NCI-H2081 (cell line): Measurements from ENCODE around the gene ABCA4.

Experiments
- DNase-seq, 2 experiments: peaks; one replicate each; lab custom pipeline; 2025; lab: John Stamatoyannopoulos, UW

The ABCA4 gene

DNA sequence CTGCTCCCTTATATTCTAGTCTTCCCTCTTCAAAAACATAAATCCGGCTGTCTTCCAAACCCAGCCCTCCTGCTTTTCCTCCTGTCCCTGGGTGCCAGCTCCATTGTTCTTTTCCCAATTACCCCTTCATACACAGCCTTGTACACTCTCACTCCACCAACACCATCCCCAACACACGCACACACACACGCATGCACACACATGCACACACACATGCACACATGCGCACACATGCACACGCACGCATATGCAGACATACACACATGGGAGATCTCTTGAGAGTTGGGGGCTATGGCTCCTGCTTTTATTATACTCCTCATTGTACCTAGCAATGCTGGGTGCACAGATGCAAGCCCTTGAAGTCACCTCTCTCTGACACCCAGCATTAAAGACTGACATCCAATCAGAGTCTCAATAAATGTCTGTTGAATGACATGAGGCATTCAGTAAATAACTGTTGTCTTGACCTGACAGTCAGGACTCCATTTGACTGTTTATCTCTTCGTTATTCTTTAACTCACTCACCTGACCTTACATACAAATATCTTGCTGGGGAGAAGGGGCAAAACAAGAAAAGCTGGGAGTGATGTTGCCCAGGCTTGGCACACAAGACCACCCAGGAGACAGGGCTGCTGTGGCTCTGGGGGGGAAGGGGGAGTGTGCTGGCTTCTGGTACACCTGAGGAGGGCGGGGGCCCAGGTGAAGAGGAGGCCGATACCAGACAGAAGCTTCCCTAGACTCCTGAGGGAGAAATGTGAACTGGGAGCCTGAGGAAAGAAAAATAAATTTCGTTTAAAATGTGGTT lies 16.0 kb downstream of the ABCA4 start:
- DNase-seq = no peak

DNA sequence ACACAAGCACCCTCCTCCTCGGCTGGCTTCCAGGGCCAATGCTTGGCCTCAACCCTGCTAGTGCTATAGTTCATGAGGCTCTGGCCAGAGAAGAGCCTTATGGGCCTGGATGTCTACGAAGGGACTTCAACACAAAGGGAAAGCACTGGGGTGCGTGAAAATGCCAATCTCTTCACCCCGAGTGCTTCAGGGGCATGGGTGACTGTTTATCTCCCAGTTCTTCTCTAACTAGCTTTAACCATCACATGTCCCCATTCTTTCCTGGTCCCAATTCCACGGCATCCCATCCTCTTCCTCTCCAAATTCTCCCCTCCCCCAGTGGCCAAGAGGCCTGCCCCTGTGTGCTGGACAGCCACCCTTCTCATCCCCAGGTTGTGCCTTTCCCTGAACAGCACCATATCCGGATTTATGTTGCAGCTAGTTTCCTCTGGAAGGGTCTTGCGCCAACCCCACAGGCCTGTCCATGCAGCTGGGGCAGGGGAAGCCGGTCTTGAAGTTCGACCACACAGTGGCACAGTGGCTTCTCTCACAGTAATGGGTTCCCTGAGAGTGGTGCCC lies 16.7 kb downstream of the ABCA4 start:
- DNase-seq = no peak

DNA sequence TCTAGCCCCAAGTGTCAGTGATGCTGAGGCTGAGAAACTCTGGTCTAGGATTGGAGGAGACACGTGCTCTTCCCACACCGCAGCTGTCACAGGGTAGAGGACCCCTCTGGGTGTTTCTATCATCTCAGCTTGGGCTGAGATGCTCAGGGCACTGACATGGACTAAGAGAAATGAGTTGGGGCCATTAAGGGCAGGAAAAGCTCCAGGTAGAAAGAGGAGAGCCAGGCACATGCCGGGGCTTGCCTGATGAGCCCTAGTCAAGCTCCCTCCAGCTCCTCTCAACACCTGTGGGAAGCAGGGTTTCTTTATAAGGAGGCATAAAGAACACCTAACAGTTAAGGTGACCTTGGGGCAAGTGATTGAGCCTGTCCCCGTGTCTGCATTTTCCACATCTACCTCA lies 17.3 kb downstream of the ABCA4 start:
- no peak for DNase-seq

DNA sequence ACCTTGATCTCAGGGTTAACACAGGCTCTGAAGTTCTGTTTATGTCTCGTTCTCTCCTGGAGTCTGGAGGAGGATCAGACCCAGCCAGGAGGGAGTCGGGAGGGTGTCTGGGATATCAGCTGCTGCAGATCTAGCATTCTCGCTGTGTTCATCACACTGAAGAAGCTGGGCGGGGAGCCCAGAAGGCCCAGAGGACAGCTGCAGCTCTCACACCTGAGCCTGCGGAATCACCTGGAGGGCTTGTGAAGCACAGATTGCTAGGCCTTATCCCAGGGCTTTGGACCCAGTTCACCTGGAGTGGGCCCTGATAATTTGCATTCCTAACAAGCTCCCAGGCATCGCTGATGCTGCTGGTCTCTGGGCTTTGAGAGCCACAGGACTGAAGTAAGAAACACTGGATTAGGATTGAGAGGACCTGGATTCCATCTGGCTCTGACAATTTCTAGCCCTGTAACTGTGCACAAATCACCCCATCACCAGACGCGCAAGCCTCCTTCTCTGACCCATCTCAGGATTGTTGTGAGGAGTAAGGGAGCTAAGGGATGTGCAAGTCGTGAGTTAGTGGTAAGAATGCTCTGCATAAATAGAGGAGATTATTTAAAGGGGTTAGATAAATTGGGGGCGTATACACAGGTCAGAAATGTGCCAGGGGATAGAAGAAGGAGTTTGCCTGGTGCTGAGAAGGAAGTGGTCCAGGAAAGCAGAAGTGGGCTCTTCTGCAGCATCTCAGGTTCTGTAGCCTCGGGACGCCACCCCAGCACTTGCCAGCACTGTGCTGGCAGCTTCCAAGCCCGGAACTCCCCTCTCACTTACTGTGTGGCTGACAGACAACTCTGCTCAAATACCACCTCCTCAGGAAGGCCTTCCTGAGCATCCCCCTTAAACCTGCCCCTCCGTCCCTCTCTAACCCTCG lies 19.1 kb downstream of the ABCA4 start:
- DNase-seq = no peak

DNA sequence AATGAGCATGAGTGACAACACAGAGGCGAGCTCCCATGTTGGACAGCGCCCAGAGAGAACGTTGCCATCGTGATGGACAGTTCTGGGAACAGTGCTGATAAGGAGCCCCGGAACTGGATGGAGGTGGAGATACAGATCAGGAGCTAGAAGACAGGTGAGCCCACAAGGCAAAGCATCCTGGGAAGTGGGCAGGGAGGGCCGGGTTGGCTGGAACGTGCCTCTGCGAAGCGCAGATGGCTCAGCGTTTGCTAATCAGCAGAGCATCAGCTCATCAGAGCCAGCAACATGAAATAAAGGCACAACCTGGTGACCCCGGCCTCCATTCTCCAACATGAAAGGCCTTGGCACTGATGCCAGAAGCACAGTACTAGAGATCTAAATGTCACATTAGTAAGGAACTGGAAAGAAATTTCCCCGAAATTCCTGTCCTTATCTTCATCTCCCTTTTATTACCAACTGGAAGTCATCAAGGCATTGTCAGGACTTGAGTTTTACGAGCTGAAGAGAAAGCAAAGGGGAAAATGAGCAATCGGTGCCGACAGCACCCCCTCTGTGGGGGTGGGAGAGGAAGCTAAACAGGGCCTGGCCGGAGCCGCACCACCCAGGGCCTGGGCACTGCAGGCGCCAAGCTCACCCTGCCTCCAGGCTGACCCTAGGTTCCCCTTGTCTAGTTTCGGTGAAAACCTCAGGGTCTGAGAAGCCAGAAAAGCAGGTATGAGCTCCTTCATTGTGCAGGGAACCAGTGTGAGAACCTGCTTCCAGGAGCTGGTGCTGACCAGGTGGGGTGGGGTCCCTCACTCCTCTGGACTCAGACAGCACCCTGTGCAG lies 19.9 kb downstream of the ABCA4 start:
- no peak for DNase-seq

DNA sequence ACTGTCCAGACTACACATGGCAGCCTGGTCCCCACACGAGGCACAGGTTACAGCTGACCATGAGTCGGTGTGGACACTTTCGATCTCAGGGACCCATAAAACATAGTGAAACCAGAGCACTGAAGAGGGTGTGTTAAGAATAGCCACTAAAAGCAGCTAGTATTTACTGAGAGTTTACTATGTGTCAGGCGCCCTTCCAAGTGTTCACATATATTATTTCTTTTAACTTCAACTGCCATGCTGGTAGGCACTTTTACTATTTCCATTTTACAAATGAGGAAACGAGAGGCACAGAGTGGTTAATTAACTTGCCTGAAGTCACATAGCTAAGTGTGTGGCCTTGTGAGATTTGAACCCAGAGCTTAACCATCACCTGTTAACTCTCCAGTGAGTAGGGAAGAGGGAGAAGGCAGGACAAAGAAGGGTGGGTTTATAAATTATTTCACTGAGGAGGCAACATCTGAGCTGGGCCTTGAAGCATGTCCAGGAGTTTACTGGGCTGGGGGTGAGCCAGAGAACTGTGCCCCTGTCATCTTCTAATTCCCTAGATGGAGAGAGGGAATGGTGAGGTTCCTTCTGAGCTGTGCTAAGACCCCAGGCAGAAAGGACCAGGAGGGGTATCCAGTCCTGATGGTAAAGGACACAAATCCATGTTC lies 20.7 kb downstream of the ABCA4 start:
- no peak for DNase-seq

DNA sequence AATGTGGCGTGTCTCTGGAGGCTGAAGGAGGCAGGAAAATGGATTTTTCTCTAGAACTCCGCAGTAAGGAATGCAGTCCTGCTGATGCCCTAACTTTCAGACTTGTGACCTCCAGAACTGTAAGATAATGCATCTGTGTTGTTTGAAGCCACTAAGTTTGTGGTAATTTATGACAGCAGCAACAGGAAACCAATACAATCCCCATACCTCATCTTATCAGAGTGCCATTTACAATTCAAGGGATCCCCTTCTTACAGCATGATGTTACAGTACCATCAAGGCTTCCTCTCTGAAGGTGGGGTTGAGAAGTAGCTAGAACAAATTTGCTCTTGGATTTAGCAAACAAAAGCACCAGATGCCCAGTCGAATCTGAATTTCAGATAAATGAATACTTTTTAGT lies 21.6 kb downstream of the ABCA4 start:
- no peak for DNase-seq

DNA sequence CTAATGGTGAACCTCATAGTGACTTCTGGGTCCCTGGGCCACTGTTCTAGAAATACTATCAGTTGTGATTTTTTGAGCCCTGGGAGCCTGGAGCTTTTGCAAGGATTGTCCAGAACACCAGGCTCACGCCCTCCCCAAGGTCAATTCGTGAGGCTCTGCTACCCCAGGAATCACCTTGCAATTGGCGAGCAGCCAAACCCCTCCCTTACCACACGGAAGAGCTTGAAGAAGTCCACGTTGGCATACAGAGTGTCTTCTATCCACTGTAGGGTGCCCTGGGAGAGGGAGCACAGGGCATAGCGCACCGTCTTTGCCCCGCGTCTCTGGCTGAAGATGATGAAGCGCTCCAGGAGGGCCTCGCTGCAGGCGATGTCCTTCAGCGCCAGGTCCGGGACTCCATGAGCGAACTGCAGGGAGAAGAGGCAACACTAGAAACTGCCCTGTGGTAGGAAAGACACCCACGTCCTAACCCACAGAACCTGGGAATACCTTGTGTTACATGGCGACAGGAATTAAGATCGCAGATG lies 22.3 kb downstream of the ABCA4 start:
- DNase-seq = no peak

DNA sequence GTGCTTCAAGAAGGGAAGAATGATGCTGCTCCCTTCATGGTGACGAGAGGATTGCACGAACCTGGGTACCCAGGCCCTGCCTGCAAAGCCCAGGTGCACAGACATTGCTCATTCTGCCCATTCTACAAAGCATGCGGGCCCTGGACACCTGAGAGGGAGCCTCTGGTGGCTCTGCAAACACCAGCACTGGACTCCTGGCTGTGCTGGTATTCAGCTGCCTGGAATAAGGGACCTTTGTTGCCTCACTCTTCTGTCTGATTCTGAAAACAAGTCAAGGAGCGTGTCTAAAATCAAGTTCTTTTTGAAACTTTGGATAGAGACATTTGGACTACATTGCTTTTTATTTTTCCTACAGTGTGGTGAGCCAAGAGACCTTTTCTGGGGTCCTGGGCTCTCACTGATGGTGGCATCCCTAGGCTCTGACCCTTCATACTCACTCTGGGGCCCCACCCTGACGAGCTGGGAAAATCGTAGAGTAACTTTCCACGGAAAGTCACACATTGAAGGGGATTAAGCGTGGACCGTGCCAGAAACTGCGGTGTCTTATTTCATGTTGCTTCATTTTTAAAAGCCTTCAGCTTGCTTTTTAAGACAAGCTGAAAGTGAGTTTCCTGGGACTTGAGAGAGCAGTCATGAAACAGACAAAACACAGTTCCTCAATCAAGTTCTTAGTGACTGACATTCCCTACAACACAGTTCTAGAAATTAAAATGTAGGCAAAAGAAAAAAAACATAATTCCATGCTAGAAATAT lies 24.0 kb downstream of the ABCA4 start:
- DNase-seq = no peak

DNA sequence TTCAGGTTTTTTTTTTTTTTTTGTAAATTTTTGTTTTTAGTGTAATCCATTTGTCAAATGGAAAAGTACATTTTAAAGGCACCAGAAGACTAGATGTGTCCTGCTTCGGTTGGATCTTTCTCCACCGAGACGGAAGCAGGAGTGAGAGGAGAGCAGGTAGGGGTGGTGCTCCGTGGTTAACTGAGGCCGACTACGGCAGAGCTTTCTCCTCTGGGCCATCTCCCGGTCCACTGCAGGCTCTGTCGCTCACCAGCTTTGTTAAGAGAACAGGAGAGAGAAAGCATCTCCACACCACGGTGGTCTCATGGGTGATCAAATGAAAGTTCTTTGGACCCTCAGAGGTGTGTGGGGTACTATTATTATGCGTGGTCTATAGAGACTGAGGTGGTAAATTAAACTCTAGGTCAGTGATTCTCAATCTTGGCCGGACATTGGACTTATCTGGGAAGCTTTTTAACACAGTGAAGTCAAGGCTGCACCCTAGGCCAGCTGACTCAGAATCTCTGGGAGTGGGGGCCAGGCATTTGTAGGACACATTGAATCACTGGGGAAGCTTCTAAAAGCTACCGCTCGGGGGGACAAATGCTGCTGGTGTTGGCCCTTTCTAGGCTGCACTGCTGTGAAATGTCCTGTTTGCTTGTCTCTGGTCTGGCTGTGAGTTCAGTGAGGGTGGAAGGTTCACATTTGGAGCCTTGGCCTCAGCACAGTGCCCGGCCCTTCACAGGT lies 25.0 kb downstream of the ABCA4 start:
- no peak for DNase-seq

DNA sequence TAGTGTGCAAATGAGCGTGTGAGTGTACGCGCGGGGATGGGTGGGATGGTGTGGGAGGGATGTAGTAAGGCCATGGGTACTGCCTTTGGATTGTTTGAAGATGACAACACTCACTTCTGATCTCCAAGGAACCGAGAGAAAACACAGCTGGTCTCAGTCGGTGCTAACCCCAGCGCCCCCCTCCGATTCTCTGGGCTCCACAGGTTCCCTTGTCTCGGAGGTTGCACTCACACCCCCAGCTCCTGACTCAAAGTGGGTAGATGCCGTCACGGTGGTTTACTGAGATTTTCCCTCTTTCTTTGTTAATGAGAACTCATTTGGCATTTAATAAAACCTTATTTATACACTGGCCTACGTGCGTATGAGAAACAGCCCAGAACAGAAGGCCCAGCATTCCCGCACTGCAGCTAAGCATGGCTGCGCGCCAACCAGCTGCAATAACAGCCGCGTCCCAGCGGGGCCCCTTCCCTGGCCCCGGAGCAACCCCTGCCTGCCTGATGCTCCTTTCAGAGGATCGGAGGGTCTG lies 25.8 kb downstream of the ABCA4 start:
- no peak for DNase-seq

DNA sequence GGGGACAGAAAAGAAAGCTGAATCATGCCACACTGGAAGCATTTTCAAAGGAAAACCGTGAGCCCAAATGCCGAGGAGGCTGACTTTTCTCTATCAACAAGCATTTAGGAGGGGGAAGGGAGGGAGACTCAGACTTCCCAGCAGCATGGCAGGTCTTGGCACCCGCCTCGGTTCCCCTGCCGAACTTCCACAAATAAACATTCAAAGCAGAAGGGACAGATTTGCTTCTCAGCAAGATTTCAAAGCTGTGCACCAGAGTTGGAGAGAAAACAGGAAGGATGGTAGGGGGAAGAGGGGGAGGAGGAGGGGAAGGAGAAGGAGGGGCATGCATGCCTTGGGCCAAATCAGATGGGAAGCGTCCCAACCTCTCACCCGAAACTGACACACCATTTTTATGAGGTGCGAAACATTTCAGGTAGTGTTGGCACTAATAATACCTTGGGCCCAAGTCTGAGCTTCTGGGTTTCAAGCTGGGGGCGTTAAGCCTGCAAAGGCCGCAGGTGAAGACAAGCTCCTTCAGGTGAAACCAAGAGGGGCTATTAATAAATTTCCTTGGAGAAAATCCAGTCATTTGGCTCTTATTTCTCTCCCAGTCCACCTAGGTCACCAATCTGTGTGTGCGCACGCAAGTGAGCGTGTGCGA lies 26.4 kb downstream of the ABCA4 start:
- DNase-seq = no peak

DNA sequence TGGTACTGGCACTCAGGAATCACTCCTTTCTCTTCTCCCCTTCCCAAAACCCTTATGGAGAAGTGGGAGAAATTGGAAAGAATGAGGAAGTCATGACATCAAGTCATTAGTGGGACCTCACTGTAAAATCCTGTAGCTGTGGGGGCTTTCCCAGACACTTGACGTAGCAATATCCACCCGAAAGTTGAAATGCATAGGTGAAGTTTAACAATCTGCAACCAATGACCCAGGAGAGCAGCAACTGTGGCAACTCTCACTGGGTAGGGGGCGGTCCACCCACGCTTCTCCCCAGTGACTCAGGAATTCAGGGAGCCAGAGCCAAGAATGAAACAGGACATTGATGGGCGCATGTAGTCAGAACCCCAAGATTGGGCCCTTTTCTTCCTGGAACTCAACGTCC lies 27.0 kb downstream of the ABCA4 start:
- no peak for DNase-seq

DNA sequence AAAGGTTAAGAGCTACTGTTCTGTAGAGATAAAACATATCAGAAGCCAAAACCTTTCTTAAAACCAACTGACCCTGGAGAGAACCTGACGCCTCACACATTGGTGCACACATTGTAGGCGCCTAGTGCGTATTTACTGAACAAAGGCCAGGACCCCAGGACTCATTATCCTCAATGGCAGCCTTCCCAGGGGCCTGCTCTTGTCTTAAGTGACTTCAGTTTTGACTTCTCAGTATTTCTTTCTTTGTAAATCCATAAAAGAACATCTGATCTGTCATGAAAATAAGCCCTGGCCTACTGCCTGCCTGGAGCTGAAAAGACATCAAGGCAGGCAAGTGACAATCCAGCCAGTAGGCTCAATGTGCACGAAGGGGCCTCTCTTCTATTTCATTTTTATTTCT lies 27.6 kb downstream of the ABCA4 start:
- DNase-seq = no peak

DNA sequence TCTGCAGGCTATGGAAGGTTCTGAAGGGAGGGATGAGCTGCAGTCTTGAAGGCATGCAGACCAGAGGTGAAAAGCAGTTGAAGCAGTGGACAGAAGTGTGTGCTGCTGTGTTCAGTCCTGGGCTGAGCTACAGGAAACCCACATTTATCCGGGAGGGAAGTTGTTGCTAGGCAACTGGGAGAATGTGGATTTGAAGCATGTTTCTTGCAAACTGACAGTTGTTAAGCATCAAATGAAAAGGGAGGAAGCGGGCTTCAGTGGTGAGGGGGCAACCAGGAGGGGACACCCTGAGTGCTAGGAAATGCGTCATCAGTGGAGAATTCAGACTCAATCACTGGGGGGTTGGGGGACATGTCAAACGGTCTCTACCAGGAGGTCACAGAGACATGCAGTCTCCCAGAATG lies 28.7 kb downstream of the ABCA4 start:
- DNase-seq = no peak

DNA sequence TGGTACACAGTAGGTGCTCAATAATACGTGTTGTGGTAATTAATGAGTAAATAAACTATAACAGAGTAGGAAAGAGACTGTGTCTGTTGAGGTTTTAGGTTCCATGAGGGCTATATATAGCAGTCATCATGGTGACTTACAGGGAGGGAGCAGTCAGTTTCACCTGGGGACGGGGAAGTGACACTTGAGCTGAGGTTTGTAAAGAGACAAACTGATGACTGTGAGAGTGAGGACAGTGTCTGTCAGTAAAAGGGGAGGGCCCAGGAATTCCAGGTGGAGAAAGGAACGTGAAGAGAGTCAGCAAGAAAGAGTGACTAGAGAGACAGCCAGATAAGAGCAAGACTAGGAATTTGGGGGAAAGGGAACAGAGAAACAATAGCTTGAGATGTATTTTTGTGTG lies 30.2 kb downstream of the ABCA4 start:
- DNase-seq = no peak

DNA sequence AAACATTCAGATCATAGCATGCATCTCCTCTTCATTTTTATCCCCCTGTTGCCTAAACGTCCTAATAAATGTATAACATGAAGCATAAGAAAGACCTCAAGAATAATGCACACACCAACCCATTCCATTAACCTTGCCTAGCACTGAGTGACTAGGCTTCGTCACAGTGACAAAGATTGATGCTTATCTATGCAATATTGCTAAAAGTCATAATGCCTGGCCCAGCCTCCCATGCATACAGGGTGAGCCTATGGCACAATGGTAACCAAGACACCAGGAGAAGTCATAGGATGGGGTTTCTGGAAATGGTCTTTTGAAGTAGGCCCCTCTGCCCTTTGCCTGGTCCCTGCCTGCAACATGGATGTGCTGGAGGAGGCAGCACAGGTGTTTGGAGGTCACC lies 33.8 kb downstream of the ABCA4 start:
- DNase-seq = no peak

DNA sequence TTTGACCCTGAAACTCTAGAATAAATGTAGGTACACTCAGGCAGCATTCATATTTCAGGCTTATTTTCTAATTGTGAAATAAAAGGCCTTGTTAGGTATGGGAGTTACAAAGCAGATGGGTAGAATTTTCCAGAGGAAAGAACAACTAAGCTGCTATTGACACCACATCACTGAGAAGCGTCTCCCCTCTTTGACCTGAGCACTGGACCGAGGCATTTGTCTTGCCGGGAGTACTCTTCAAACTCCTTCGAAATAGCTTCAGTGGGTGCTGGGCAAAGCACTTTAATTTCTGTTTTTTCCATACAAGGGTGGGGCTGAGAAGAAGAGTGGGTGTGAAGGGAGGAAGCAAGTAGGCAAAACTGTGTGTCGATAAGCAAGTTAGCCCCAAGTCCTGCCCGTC lies 36.4 kb downstream of the ABCA4 start:
- DNase-seq = no peak

DNA sequence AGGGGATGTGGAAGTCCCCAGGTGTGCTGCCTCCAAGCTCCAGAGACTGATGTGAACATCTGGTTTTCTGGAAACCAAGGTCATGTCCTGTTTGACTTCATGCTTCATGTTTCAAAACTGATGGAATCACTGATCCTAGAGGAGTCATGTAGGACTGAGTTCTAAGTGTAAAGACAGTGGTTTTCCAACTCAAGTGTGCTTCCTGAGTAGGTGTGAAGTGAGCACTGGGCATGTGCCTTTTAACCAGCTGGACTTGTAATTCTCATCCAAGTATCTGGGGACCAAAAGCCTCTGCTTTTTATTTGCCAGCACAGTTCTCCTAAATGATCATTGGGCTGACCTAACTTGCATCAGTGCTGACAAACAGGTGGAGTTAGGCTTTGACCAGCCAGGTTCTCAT lies 36.9 kb downstream of the ABCA4 start:
- DNase-seq = no peak
